Measurements from ENCODE around the gene PPP1CC. TPM values are rescaled to one million over a fixed set of nuclear protein-coding genes. Genes with fewer than 3 reads are reported as not detected.
"Not testable (repeated sequence)": the region's sequence is repeated elsewhere in the genome, so short reads cannot be mapped to it uniquely, and the experiment has no call there.

Gene PPP1CC
- total RNA-seq, 2 donors from 2014 or later, result 76.4 to 105 TPM

- ATAC-seq (ENCODE audit: insufficient number of reproducible peaks, low FRiP score, low read depth) (no peak), DNase-seq (ENCODE audit: low spot score) (no peak)
- Histone ChIP-seq H3K4me1 (ENCODE audit: control insufficient read depth in 1 of 2, low read depth in 2 of 2) (no peaks in the 10 kb centered on the region), H3K27me3 (replicated peaks; ENCODE audit: insufficient read depth) (no peaks in the 10 kb centered on the region), H3K4me3 (no peak overlapping the region), H3K27ac (no peak overlapping the region), H3K36me3 (no peaks in the 10 kb centered on the region), H3K9me3 (no peaks in the 10 kb centered on the region)
- TF ChIP-seq CTCF (IDR thresholded peaks at IDR 0.05), result no peak
Measured at GRCh38 chr12:110775997-110776396, 33.3 kb upstream of the PPP1CC start.

GRCh38 chr12:110774824-110775223, 32.1 kb upstream of the PPP1CC start:
- ATAC-seq (ENCODE audit: insufficient number of reproducible peaks, low FRiP score, low read depth) (no peak), DNase-seq (ENCODE audit: low spot score) (no peak)
- TF ChIP-seq CTCF (IDR thresholded peaks at IDR 0.05), result no peak
- no peaks in the 10 kb centered on the region for H3K36me3 ChIP-seq
- no peaks in the 10 kb centered on the region for H3K27me3 ChIP-seq (replicated peaks; ENCODE audit: insufficient read depth)
- no peak overlapping the region for H3K4me3 ChIP-seq
- no peaks in the 10 kb centered on the region for H3K4me1 ChIP-seq (ENCODE audit: control insufficient read depth in 1 of 2, low read depth in 2 of 2)
- no peaks in the 10 kb centered on the region for H3K9me3 ChIP-seq
- H3K27ac ChIP-seq, result no peak overlapping the region

GRCh38 chr12:110768960-110769359, 26.3 kb upstream of the PPP1CC start:
- H3K4me3 ChIP-seq, result no peak overlapping the region
- no peaks in the 10 kb centered on the region for H3K36me3 ChIP-seq
- H3K27ac ChIP-seq, result no peak overlapping the region
- no peak for TF ChIP-seq CTCF (IDR thresholded peaks at IDR 0.05)
- DNase-seq (ENCODE audit: low spot score) (no peak), ATAC-seq (ENCODE audit: insufficient number of reproducible peaks, low FRiP score, low read depth) (no peak)
- no peaks in the 10 kb centered on the region for H3K4me1 ChIP-seq (ENCODE audit: control insufficient read depth in 1 of 2, low read depth in 2 of 2)
- no peaks in the 10 kb centered on the region for H3K9me3 ChIP-seq
- no peaks in the 10 kb centered on the region for H3K27me3 ChIP-seq (replicated peaks; ENCODE audit: insufficient read depth)

GRCh38 chr12:110767863-110768262, 25.2 kb upstream of the PPP1CC start:
- Histone ChIP-seq H3K27ac (no peak overlapping the region), H3K9me3 (no peaks in the 10 kb centered on the region), H3K4me3 (no peak overlapping the region), H3K27me3 (replicated peaks; ENCODE audit: insufficient read depth) (no peaks in the 10 kb centered on the region), H3K4me1 (ENCODE audit: control insufficient read depth in 1 of 2, low read depth in 2 of 2) (no peaks in the 10 kb centered on the region), H3K36me3 (no peaks in the 10 kb centered on the region)
- DNase-seq (ENCODE audit: low spot score), result no peak
- no peak for TF ChIP-seq CTCF (IDR thresholded peaks at IDR 0.05)
- no peak for ATAC-seq (ENCODE audit: insufficient number of reproducible peaks, low FRiP score, low read depth)

- H3K27ac ChIP-seq, result no peak overlapping the region
- no peak for TF ChIP-seq CTCF (IDR thresholded peaks at IDR 0.05)
- DNase-seq (ENCODE audit: low spot score) (no peak), ATAC-seq (ENCODE audit: insufficient number of reproducible peaks, low FRiP score, low read depth) (no peak)
- H3K4me1 ChIP-seq (ENCODE audit: control insufficient read depth in 1 of 2, low read depth in 2 of 2), result no peaks in the 10 kb centered on the region
- H3K4me3 ChIP-seq, result no peak overlapping the region
- H3K9me3 ChIP-seq, result no peaks in the 10 kb centered on the region
- H3K27me3 ChIP-seq (replicated peaks; ENCODE audit: insufficient read depth), result no peaks in the 10 kb centered on the region
- no peaks in the 10 kb centered on the region for H3K36me3 ChIP-seq
Measured at GRCh38 chr12:110766311-110767154, 23.8 kb upstream of the PPP1CC start.

GRCh38 chr12:110765572-110765971, 22.9 kb upstream of the PPP1CC start:
- not testable (repeated sequence) for H3K4me1 ChIP-seq (ENCODE audit: control insufficient read depth in 1 of 2, low read depth in 2 of 2); H3K36me3 ChIP-seq; ATAC-seq (ENCODE audit: insufficient number of reproducible peaks, low FRiP score, low read depth); H3K27me3 ChIP-seq (replicated peaks; ENCODE audit: insufficient read depth); H3K9me3 ChIP-seq; H3K4me3 ChIP-seq; DNase-seq (ENCODE audit: low spot score); H3K27ac ChIP-seq
